Mononuclear cell (primary cell): Measurements from ENCODE around the gene ZPR1. TPM values are rescaled to one million over a fixed set of nuclear protein-coding genes. Genes with fewer than 3 reads are reported as not detected.

Experiments used
- H3K27me3 ChIP-seq: 2 replicates; pipeline ENCODE4 v1.6.0; 2011; ENCODE audit warnings: low read length, control low read depth; ENCODE audit not compliant: insufficient read depth
- H3K4me1 ChIP-seq: 2 replicates; pipeline ENCODE4 v1.5.1; 2011; ENCODE audit warnings: mild to moderate bottlenecking, low read length, control low read depth; ENCODE audit not compliant: insufficient read depth
- H3K4me3 ChIP-seq: 2 replicates; pipeline ENCODE4 v1.5.1; 2011; ENCODE audit warnings: mild to moderate bottlenecking, low read length, moderate library complexity
- H3K9me3 ChIP-seq: 2 replicates; pipeline ENCODE4 v1.5.1; 2011; ENCODE audit warnings: low read depth, mild to moderate bottlenecking, control low read depth, low read length
- total RNA-seq: library from RNA; depleted of rRNA; stranded (reverse); fragments of >200 nt; gene quantifications from one replicate; pipeline ENCODE4 v1.2.3, GENCODE V29; 2012

Gene ZPR1
- total RNA-seq, 1 donor: 49.2 TPM

- Histone ChIP-seq H3K4me3 (no peak overlapping the region), H3K4me1 (peaks cover 5% of the 10 kb centered on the region), H3K27me3 (no peaks in the 10 kb centered on the region), H3K9me3 (no peaks in the 10 kb centered on the region)
Measured at GRCh38 chr11:116729501-116730240, 58.2 kb downstream of the ZPR1 start.

DNA sequence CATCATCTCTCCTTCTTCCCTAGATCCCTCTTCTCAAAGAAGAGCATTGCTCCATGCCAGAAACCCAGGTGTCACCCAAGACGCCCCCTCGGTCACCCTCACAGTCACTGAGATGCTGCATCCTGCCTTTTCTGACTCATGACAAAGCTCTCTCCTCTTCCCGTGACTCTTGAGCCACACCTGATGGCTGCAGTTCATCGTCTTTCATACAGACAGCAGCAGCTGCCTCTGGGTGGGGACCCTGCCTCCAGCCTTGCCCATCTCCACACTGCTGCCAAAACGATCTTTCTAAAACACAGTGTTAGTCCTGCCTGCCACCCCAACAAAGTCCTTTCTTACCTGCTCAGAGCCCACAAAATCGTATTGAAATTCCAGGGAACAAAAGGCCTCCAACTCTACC is 59.8 kb downstream of the ZPR1 start:
- Histone ChIP-seq H3K27me3 (no peaks in the 10 kb centered on the region), H3K9me3 (no peaks in the 10 kb centered on the region), H3K4me3 (no peak overlapping the region), H3K4me1 (peaks cover 5% of the 10 kb centered on the region)

- H3K27me3 ChIP-seq: no peaks in the 10 kb centered on the region
- H3K4me1 ChIP-seq: no peaks in the 10 kb centered on the region
- no peaks in the 10 kb centered on the region for H3K9me3 ChIP-seq
- no peak overlapping the region for H3K4me3 ChIP-seq
Measured at GRCh38 chr11:116725434-116726221, 62.2 kb downstream of the ZPR1 start.

DNA sequence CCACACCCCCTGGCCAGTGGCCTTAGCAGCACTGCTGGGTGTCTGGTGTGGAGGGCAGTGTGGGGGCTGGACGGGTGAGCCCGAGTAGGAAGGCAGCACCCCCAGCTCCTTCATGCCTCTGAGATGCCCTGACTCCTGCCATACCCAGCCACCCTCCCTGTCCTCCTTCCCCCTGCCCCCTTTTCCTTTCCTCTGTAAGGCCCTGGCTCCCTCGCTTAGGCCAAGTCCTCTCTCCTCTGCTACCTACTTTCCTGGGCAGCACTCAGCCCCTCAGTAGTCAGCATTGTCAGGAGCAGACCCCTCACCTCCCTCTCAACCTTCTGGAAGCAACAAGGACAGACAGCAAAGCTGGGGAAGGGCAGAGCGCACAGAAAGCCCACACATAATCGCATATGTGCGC is 63.0 kb downstream of the ZPR1 start:
- Histone ChIP-seq H3K27me3 (no peaks in the 10 kb centered on the region), H3K4me3 (no peak overlapping the region), H3K4me1 (no peaks in the 10 kb centered on the region), H3K9me3 (no peaks in the 10 kb centered on the region)

Other genes starting within 250 kb of the ZPR1 start
- gene BUD13, start 15.0 kb downstream of the ZPR1 start, total RNA-seq: 5.5 TPM
- gene APOA5, start 3.9 kb upstream of the ZPR1 start, total RNA-seq: not detected
- not detected for gene APOA4, start 35.3 kb upstream of the ZPR1 start, total RNA-seq
- gene APOC3, start 41.9 kb upstream of the ZPR1 start, total RNA-seq: not detected
- 0.31 TPM for gene APOA1, start 49.6 kb upstream of the ZPR1 start, total RNA-seq